Measurements from ENCODE around the gene ABCB11.

The ABCB11 gene

DNA sequence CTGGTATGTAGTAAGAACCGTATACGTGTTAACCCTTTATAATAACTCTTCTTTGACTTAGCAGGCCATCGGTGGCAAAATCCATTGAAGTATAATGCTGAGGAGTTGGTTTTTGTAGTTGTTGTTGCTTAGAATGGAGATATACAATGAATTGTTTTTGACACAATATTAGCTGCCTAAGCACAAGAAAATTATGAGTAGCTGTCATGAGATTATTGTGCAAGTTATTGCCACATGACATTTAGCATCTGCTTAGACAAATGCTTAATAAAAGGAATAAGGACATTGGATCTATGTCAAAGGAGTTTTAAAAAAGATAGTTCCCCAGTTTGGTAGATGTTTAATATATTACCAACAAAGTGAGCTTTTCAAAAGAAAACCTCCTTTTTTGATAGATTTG lies 59.9 kb downstream of the ABCB11 start:
- TF ChIP-seq, protein P1, sequence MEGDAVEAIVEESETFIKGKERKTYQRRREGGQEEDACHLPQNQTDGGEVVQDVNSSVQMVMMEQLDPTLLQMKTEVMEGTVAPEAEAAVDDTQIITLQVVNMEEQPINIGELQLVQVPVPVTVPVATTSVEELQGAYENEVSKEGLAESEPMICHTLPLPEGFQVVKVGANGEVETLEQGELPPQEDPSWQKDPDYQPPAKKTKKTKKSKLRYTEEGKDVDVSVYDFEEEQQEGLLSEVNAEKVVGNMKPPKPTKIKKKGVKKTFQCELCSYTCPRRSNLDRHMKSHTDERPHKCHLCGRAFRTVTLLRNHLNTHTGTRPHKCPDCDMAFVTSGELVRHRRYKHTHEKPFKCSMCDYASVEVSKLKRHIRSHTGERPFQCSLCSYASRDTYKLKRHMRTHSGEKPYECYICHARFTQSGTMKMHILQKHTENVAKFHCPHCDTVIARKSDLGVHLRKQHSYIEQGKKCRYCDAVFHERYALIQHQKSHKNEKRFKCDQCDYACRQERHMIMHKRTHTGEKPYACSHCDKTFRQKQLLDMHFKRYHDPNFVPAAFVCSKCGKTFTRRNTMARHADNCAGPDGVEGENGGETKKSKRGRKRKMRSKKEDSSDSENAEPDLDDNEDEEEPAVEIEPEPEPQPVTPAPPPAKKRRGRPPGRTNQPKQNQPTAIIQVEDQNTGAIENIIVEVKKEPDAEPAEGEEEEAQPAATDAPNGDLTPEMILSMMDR (IDR thresholded peaks at IDR 0.05; ENCODE audit: borderline replicate concordance, insufficient read depth, low read depth, low read length), result no peak

DNA sequence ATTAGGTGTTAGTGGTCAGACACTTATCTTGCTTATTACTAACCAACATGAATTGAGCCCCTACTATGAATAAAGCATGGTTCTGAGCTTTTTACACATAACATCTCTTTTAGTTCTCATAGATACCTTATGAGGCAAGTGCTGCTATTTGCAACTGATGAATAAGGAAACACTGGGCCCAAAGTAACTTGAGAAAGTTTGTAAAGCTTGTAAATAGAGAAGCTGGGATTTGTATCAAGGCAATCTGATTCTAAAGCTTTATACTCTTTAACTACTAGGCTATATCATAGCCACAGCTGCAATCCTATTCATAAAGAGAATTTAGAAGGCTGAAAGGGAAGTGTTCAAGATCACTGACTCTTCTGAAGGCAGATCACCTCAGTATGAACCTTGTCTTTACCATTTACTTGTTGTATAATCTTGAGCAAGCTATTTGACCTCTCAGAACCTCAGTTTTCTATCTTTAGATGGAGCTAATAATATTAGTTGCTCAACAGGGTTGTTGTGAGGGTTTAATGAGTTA lies 60.4 kb downstream of the ABCB11 start:
- no peak overlapping the region for H3K4me3 ChIP-seq (ENCODE audit: low read depth, low read length)
- TF ChIP-seq, protein P1 (IDR thresholded peaks at IDR 0.05; ENCODE audit: borderline replicate concordance, insufficient read depth, low read depth, low read length), result no peak

More for the DNA sequence above, 59.9 kb downstream of the ABCB11 start:
- H3K4me3 ChIP-seq (ENCODE audit: low read depth, low read length), result no peak overlapping the region

DNA sequence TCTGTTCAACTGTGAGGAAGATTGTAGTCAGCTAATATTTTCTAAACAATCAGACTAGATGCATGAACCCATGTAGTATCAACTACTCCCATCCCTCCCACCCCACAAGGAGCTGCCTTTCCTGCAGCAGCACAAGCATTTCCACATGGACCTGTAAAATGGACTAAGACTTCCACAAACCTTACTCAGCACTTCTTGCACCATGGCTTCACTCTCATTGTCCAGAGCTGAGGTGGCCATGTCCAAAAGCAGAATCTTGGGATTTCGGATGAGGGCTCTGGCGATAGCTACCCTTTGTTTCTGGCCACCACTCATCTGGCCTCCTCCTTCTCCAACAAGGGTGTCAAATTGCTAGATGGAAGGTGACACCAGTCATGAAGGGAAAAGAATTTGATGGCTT lies 61.3 kb downstream of the ABCB11 start:
- TF ChIP-seq, protein P1 (IDR thresholded peaks at IDR 0.05; ENCODE audit: borderline replicate concordance, insufficient read depth, low read depth, low read length), result no peak

DNA sequence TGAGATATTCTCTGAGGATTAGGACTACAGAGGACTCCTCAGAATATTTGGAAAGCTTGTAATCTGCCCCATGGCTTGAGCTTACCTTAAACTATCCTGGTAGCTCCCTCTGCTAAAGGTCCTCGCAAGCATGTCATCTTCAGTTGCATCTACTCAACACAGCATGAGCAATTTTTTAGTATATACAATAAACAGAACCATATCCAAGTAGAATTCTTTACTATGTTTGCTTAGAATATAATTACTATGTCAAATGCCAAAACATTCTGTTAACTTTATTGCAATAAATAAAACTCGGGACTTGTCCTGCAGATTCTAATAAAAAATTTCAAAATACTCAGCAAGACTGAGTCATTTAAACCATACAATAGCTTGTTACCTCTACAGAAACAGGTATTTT lies 62.8 kb downstream of the ABCB11 start:
- no peak overlapping the region for H3K4me3 ChIP-seq (ENCODE audit: low read depth, low read length)
- TF ChIP-seq, protein P1 (IDR thresholded peaks at IDR 0.05; ENCODE audit: borderline replicate concordance, insufficient read depth, low read depth, low read length), result no peak

More for the DNA sequence above, 61.3 kb downstream of the ABCB11 start:
- H3K4me3 ChIP-seq (ENCODE audit: low read depth, low read length), result no peak overlapping the region

DNA sequence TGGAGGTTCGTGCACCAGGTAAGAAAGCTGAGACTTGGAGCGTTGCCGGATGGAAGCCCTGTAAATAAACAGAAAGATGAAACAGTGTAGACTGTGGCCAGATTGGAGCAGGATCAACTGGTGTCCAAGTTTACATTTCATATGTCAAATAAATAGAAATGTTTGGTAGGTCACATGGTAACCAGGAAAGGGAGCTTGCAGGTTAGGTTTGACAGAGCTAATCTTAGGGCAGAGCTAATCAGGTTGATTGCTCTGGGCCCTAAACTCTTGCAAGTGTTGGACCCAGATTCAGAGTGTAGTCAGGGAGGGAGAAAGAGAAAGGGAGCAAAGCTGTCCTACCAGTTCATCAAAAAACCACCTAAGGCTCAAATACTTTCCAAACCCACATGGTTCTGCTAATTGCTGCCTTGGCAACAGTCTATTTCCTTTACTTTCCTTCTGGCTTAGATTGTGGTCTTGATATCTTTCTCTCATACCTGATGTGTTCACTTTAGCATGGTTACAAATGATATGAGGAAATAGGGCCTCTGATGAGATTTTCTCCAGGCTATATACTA lies 66.8 kb downstream of the ABCB11 start:
- TF ChIP-seq, protein P1 (IDR thresholded peaks at IDR 0.05; ENCODE audit: borderline replicate concordance, insufficient read depth, low read depth, low read length), result no peak
- H3K4me3 ChIP-seq (ENCODE audit: low read depth, low read length), result no peak overlapping the region

DNA sequence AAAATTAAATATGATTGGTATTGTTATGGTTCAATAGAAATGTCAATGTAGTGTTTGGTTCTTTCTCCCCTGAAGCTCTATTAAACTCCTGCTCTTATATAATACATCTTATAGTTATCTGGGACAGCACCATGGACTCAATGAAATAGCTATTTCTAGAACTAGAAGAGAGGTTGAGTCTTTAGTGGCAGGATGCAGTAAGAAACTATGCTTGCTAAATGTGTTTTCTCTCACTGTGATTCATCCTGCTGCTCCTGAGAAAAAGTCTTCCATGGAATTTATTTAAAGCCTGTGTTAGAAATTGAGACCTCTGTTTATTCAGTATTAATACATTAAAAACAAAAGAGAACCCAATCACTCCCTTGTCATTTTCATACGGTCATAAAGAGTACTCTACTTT lies 68.5 kb downstream of the ABCB11 start:
- TF ChIP-seq, protein P1 (IDR thresholded peaks at IDR 0.05; ENCODE audit: borderline replicate concordance, insufficient read depth, low read depth, low read length), result no peak
- H3K4me3 ChIP-seq (ENCODE audit: low read depth, low read length), result no peak overlapping the region

DNA sequence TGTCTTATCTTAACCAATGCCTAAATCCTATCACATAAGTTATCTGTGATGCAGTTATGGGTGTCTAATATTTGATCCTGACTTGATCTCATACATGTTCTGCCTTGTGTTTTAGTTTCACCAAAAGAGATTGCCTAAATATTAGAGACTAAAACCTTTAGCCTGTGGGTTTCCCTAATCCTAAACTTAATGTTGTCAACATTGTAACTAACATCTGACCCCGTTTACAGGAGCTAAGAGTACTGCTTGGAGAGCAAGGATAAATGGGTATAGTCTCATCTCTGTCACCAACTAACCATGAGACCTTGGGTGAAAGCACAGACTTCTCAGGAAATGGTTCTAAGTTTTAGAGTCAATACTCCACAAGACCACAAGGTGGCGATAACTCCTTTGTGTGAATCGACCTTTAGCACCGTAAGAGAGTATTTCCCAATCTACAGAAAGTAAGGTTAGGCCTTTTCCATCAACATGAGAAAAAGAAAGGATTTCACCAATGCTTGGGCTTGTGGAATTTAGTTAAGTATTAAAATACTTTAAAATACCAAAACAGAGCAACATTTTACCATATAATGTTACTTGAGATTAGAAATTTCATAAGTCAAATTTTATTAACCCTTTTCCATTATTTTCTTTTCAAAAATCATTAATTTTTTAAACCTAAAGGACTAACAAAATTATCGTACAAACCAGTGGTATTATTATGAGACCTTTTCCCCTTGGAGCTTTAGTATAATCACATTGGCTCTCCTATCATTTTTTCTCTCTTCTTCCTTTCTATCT lies 69.5 kb downstream of the ABCB11 start:
- H3K4me3 ChIP-seq (ENCODE audit: low read depth, low read length), result no peak overlapping the region
- TF ChIP-seq, protein P1 (IDR thresholded peaks at IDR 0.05; ENCODE audit: borderline replicate concordance, insufficient read depth, low read depth, low read length), result peak; percentile 73

Data from GM12875 (cell line).